HepG2 (cell line): ENCODE measurements around the gene HPD. TPM values are rescaled to one million over a fixed set of nuclear protein-coding genes. Genes with fewer than 3 reads are reported as not detected.

ENCODE experiments used
- BHLHE40 ChIP-seq: IDR thresholded peaks from 2 replicates; pipeline ENCODE4 v1.6.1; 2011; ENCODE audit warnings: low read length, improper control_type of control experiment
- EEA1 ChIP-seq: sonication (generic); formaldehyde crosslinking; IDR thresholded peaks from 2 replicates; pipeline ENCODE4 v1.5.1; 2020; ENCODE audit warnings: mild to moderate bottlenecking, missing genetic modification reagents, borderline replicate concordance
- FIP1L1 ChIP-seq: fragments of 200-400 bp; formaldehyde crosslinking; IDR thresholded peaks from 2 replicates; pipeline ENCODE4 v1.6.1; 2018; ENCODE audit warnings: low read depth, mild to moderate bottlenecking, low read length, moderate library complexity, borderline replicate concordance; ENCODE audit not compliant: insufficient read depth
- FOXO1 ChIP-seq: sonication (generic); formaldehyde crosslinking; IDR thresholded peaks from 2 replicates; pipeline ENCODE4 v1.4.0; 2020; ENCODE audit warnings: missing genetic modification reagents
- GATAD1 ChIP-seq: IDR thresholded peaks from 2 replicates; pipeline ENCODE4 v1.6.1; 2016; ENCODE audit warnings: missing genetic modification reagents, missing compliant biosample characterization
- GATAD2A ChIP-seq: IDR thresholded peaks from 2 replicates; pipeline ENCODE4 v1.6.1; 2016
- KLF12 ChIP-seq: sonication (generic); formaldehyde crosslinking; IDR thresholded peaks from 2 replicates; pipeline ENCODE4 v1.4.0; 2020; ENCODE audit warnings: missing genetic modification reagents, borderline replicate concordance
- MIER2 ChIP-seq: IDR thresholded peaks from 2 replicates; pipeline ENCODE4 v1.6.1; 2016; ENCODE audit warnings: missing biosample characterization, missing genetic modification reagents
- NCOA1 ChIP-seq: sonication (generic); formaldehyde crosslinking; IDR thresholded peaks from 2 replicates; pipeline ENCODE4 v1.9.0; 2021; ENCODE audit warnings: missing genetic modification reagents
- POGZ ChIP-seq: sonication (generic); formaldehyde crosslinking; IDR thresholded peaks from 2 replicates; pipeline ENCODE4 v1.4.0; 2020; ENCODE audit warnings: mild to moderate bottlenecking, missing genetic modification reagents
- POLR2G ChIP-seq: fragments of 200-400 bp; formaldehyde crosslinking; IDR thresholded peaks from 2 replicates; pipeline ENCODE4 v1.6.1; 2018; ENCODE audit warnings: mild to moderate bottlenecking, low read depth, low read length, moderate library complexity
- SMC3 ChIP-seq: IDR thresholded peaks from 2 replicates; pipeline ENCODE4 v1.6.1; 2011; ENCODE audit warnings: low read length, improper control_type of control experiment
- SOX6 ChIP-seq, 2 experiments: fragments of 450-650 bp in 1 of 2; sonication (generic) in 1 of 2; formaldehyde crosslinking in 1 of 2; IDR thresholded peaks; 2 replicates each; pipeline versions ENCODE4 v1.4.0 to v1.6.1; 2017 to 2020; ENCODE audit warnings: antibody characterized with exemption in 1 of 2, mild to moderate bottlenecking in 1 of 2, missing genetic modification reagents in 1 of 2
- TBX3 ChIP-seq: fragments of 450-650 bp; IDR thresholded peaks from 2 replicates; pipeline ENCODE4 v1.6.1; 2017; ENCODE audit warnings: antibody characterized with exemption, mild to moderate bottlenecking, inconsistent platforms, borderline replicate concordance
- TEAD2 ChIP-seq: sonication (generic); formaldehyde crosslinking; IDR thresholded peaks from 2 replicates; pipeline ENCODE4 v1.9.0; 2021; ENCODE audit warnings: missing genetic modification reagents
- ZFP36 ChIP-seq: fragments of 150-350 bp; IDR thresholded peaks from 2 replicates; pipeline ENCODE4 v1.6.1; 2018; ENCODE audit warnings: borderline replicate concordance, low read length, low read depth; ENCODE audit not compliant: partially characterized antibody
- ZKSCAN1 ChIP-seq: fragments of 150-350 bp; IDR thresholded peaks from 2 replicates; pipeline ENCODE4 v1.6.1; 2014; ENCODE audit warnings: low read length
- ZNF678 ChIP-seq: sonication (generic); formaldehyde crosslinking; IDR thresholded peaks from 2 replicates; pipeline ENCODE4 v1.4.0; 2020; ENCODE audit warnings: mild to moderate bottlenecking, missing genetic modification reagents
- ZSCAN29 ChIP-seq: sonication (generic); formaldehyde crosslinking; conservative IDR thresholded peaks from 2 replicates; pipeline ENCODE4 v1.4.0; 2020; ENCODE audit warnings: mild to moderate bottlenecking, missing genetic modification reagents
- polyA plus RNA-seq, 8 experiments: library from polyadenylated mRNA; depleted of rRNA in 3 of 8; stranded (reverse) in 7 of 8; unstranded in 1 of 8; fragments of >200 nt; fragmentation: Illumina TruSeq in 4 of 8; extraction: Trizol in 4 of 8; gene quantifications; 2 replicates each; pipeline versions ENCODE4 v1.2.1 to v1.2.3, GENCODE V29; 2011 to 2016; ENCODE audit warnings: low read depth in 4 of 8, missing spikeins in 1 of 8, mixed read lengths in 1 of 8; ENCODE audit not compliant: insufficient read depth in 1 of 8
- total RNA-seq, 5 experiments: library from RNA; depleted of rRNA; stranded (reverse); fragments of >200 nt; fragmentation: Illumina TruSeq; extraction: Trizol; gene quantifications; 2 replicates each; pipeline ENCODE4 v1.2.3, GENCODE V29; 2016; ENCODE audit warnings: low read depth in 1 of 5
- TF ChIP-seq, protein P1 (sequence below): sonication (generic); formaldehyde crosslinking; IDR thresholded peaks from 2 replicates; pipeline ENCODE4 v1.5.0; 2020; ENCODE audit warnings: mild to moderate bottlenecking, missing genetic modification reagents
- TF ChIP-seq, protein P2 (sequence below): sonication (generic); formaldehyde crosslinking; IDR thresholded peaks from 2 replicates; pipeline ENCODE4 v1.4.0; 2020; ENCODE audit warnings: mild to moderate bottlenecking, missing genetic modification reagents
- TF ChIP-seq, protein P3 (sequence below): sonication (generic); formaldehyde crosslinking; IDR thresholded peaks from 2 replicates; pipeline ENCODE4 v1.4.0; 2020; ENCODE audit warnings: mild to moderate bottlenecking, missing genetic modification reagents
- TF ChIP-seq, protein P4 (sequence below): sonication (generic); formaldehyde crosslinking; IDR thresholded peaks from 2 replicates; pipeline ENCODE4 v1.8.1; 2023; ENCODE audit warnings: missing genetic modification reagents, mild to moderate bottlenecking, borderline replicate concordance

Gene HPD
- total and polyA plus RNA-seq, 2 of the 13 experiments (the other 11 are each of a cell fraction or from before 2014, with no cell fraction given): 120 to 195 TPM

DNA sequence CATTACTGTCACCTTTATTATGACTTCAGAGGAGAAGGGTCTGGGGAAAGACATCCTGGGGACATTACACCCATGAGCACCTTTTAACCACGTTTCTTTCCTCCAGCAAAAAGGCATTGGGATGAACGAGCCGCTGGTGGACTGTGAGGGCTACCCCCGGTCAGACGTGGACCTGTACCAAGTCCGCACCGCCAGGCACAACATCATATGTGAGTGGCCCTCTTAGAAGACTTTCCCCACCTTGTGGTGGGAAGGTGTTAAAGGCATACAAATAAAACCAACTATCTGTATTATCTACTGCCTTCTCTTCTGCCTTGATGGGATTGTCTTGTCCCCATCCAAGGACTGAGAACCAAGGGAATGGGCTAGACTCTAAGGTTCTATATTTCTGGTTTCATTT lies 36.0 kb upstream of the HPD start (continued):
- TF ChIP-seq, protein P1, sequence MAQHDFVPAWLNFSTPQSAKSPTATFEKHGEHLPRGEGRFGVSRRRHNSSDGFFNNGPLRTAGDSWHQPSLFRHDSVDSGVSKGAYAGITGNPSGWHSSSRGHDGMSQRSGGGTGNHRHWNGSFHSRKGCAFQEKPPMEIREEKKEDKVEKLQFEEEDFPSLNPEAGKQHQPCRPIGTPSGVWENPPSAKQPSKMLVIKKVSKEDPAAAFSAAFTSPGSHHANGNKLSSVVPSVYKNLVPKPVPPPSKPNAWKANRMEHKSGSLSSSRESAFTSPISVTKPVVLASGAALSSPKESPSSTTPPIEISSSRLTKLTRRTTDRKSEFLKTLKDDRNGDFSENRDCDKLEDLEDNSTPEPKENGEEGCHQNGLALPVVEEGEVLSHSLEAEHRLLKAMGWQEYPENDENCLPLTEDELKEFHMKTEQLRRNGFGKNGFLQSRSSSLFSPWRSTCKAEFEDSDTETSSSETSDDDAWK (CRISPR knock-in tag): no peak
- TF ChIP-seq, protein P2, sequence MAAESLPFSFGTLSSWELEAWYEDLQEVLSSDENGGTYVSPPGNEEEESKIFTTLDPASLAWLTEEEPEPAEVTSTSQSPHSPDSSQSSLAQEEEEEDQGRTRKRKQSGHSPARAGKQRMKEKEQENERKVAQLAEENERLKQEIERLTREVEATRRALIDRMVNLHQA (CRISPR knock-in tag): no peak
- peak; percentile 79; the same call in 1 of the 2 replicates for TF ChIP-seq SMC3
- no peak for TF ChIP-seq BHLHE40
- no peak for TF ChIP-seq ZFP36
- TF ChIP-seq, protein P3, sequence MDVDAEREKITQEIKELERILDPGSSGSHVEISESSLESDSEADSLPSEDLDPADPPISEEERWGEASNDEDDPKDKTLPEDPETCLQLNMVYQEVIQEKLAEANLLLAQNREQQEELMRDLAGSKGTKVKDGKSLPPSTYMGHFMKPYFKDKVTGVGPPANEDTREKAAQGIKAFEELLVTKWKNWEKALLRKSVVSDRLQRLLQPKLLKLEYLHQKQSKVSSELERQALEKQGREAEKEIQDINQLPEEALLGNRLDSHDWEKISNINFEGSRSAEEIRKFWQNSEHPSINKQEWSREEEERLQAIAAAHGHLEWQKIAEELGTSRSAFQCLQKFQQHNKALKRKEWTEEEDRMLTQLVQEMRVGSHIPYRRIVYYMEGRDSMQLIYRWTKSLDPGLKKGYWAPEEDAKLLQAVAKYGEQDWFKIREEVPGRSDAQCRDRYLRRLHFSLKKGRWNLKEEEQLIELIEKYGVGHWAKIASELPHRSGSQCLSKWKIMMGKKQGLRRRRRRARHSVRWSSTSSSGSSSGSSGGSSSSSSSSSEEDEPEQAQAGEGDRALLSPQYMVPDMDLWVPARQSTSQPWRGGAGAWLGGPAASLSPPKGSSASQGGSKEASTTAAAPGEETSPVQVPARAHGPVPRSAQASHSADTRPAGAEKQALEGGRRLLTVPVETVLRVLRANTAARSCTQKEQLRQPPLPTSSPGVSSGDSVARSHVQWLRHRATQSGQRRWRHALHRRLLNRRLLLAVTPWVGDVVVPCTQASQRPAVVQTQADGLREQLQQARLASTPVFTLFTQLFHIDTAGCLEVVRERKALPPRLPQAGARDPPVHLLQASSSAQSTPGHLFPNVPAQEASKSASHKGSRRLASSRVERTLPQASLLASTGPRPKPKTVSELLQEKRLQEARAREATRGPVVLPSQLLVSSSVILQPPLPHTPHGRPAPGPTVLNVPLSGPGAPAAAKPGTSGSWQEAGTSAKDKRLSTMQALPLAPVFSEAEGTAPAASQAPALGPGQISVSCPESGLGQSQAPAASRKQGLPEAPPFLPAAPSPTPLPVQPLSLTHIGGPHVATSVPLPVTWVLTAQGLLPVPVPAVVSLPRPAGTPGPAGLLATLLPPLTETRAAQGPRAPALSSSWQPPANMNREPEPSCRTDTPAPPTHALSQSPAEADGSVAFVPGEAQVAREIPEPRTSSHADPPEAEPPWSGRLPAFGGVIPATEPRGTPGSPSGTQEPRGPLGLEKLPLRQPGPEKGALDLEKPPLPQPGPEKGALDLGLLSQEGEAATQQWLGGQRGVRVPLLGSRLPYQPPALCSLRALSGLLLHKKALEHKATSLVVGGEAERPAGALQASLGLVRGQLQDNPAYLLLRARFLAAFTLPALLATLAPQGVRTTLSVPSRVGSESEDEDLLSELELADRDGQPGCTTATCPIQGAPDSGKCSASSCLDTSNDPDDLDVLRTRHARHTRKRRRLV (CRISPR knock-in tag): no peak
- TF ChIP-seq ZKSCAN1: no peak
- TF ChIP-seq TBX3: no peak
- no peak for TF ChIP-seq FOXO1 (CRISPR knock-in tag)
- no peak for TF ChIP-seq POLR2G
- 0 out of 2 replicates have a peak, but pooled peaks have one; percentile 23 for TF ChIP-seq GATAD1 (CRISPR knock-in tag)
- TF ChIP-seq ZSCAN29: no peak
- TF ChIP-seq SOX6 (IDR thresholded peaks at IDR 0.05): no peak
- no peak for TF ChIP-seq SOX6 (CRISPR knock-in tag; IDR thresholded peaks at IDR 0.05)
- no peak for TF ChIP-seq NCOA1 (CRISPR knock-in tag)
- TF ChIP-seq EEA1 (CRISPR knock-in tag): no peak
- no peak for TF ChIP-seq ZNF678 (CRISPR knock-in tag)
- TF ChIP-seq KLF12 (CRISPR knock-in tag): no peak
- TF ChIP-seq POGZ (CRISPR knock-in tag): 0 out of 2 replicates have a peak, but pooled peaks have one; percentile 25
- TF ChIP-seq, protein P4, sequence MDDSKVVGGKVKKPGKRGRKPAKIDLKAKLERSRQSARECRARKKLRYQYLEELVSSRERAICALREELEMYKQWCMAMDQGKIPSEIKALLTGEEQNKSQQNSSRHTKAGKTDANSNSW (CRISPR knock-in tag): no peak
- no peak for TF ChIP-seq FIP1L1
- TF ChIP-seq GATAD2A (CRISPR knock-in tag): 0 out of 2 replicates have a peak, but pooled peaks have one; percentile 27
- no peak for TF ChIP-seq TEAD2
- no peak for TF ChIP-seq MIER2 (CRISPR knock-in tag)
